ENCODE measurements around the gene ARL6IP6.
"Not testable (repeated sequence)": the region's sequence is repeated elsewhere in the genome, so short reads cannot be mapped to it uniquely, and the experiment has no call there.

Gene ARL6IP6

GRCh38 chr2:152722639-152723038 is 4.2 kb downstream of the ARL6IP6 start:
- not testable (repeated sequence) for DNase-seq (ENCODE audit: low spot score)

- no peak for DNase-seq (ENCODE audit: low spot score)
These were observed 5.5 kb downstream of the ARL6IP6 start for GRCh38 chr2:152723918-152724317.

GRCh38 chr2:152729844-152730243 is 11.4 kb downstream of the ARL6IP6 start:
- no peak for DNase-seq (ENCODE audit: low spot score)

- peak; percentile 11 for DNase-seq (ENCODE audit: low spot score)
These were observed 12.3 kb downstream of the ARL6IP6 start for GRCh38 chr2:152730591-152731333.

- not testable (repeated sequence) for DNase-seq (ENCODE audit: low spot score)
These were observed 19.1 kb downstream of the ARL6IP6 start for GRCh38 chr2:152737509-152737908.

GRCh38 chr2:152738438-152738837 is 20.0 kb downstream of the ARL6IP6 start:
- DNase-seq (ENCODE audit: low spot score), result no peak

GRCh38 chr2:152739705-152740104 is 21.3 kb downstream of the ARL6IP6 start:
- DNase-seq (ENCODE audit: low spot score), result not testable (repeated sequence)

GRCh38 chr2:152740743-152741328 is 22.4 kb downstream of the ARL6IP6 start:
- DNase-seq (ENCODE audit: low spot score), result peak; percentile 59

GRCh38 chr2:152743002-152743401 is 24.6 kb downstream of the ARL6IP6 start:
- peak; percentile 12 for DNase-seq (ENCODE audit: low spot score)

GRCh38 chr2:152747751-152748150 is 29.3 kb downstream of the ARL6IP6 start:
- not testable (repeated sequence) for DNase-seq (ENCODE audit: low spot score)

- DNase-seq (ENCODE audit: low spot score), result no peak
These were observed 36.6 kb downstream of the ARL6IP6 start for GRCh38 chr2:152755029-152755428.

GRCh38 chr2:152759290-152760072 is 41.1 kb downstream of the ARL6IP6 start:
- DNase-seq (ENCODE audit: low spot score), result no peak

GRCh38 chr2:152761214-152761613 is 42.8 kb downstream of the ARL6IP6 start:
- DNase-seq (ENCODE audit: low spot score), result no peak

GRCh38 chr2:152762202-152762601 is 43.8 kb downstream of the ARL6IP6 start:
- DNase-seq (ENCODE audit: low spot score), result peak; percentile 60

- not testable (repeated sequence) for DNase-seq (ENCODE audit: low spot score)
These were observed 44.8 kb downstream of the ARL6IP6 start for GRCh38 chr2:152763208-152763607.

- DNase-seq (ENCODE audit: low spot score), result no peak
These were observed 45.2 kb downstream of the ARL6IP6 start for GRCh38 chr2:152763651-152764050.

- no peak for DNase-seq (ENCODE audit: low spot score)
These were observed 48.5 kb downstream of the ARL6IP6 start for GRCh38 chr2:152766928-152767327.

- no peak for DNase-seq (ENCODE audit: low spot score)
These were observed 62.8 kb downstream of the ARL6IP6 start for GRCh38 chr2:152781175-152781574.

- DNase-seq (ENCODE audit: low spot score), result no peak
These were observed 63.8 kb downstream of the ARL6IP6 start for GRCh38 chr2:152782171-152782570.

GRCh38 chr2:152790883-152791282 is 72.5 kb downstream of the ARL6IP6 start:
- no peak for DNase-seq (ENCODE audit: low spot score)

- no peak for DNase-seq (ENCODE audit: low spot score)
These were observed 73.6 kb downstream of the ARL6IP6 start for GRCh38 chr2:152791979-152792378.

- DNase-seq (ENCODE audit: low spot score), result no peak
These were observed 74.6 kb downstream of the ARL6IP6 start for GRCh38 chr2:152792974-152793373.

GRCh38 chr2:152796941-152797340 is 78.5 kb downstream of the ARL6IP6 start:
- no peak for DNase-seq (ENCODE audit: low spot score)

Data from AG20443 (cell line).